ENCODE results near the gene RFX2.
"Not testable (repeated sequence)": the region's sequence is repeated elsewhere in the genome, so short reads cannot be mapped to it uniquely, and the experiment has no call there.

Gene RFX2

DNA sequence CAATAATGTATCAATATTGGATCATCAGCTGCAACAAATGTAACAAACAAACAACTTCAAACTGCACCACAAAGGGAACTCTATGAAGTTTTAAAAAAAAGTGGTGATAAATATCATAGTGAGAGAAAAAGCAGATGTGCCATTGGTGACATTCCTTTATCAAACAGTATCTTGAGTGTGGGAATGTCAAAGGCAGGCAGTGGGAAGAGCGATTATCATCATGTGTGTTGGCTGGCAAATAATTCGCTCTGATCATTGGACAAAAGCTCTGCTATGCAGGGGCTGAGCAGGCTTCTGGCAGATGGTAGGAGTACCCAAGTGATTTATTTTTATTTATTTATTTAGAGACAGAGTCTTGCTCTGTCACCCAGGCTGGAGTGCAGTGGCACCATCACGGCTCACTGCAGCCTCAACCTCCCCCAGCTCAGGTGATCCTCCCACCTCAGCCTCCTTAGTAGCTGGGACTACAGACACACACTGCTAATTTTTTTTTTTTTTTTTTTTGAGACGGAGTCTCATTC is 76.5 kb downstream of the RFX2 start:
- DNase-seq = no peak

DNA sequence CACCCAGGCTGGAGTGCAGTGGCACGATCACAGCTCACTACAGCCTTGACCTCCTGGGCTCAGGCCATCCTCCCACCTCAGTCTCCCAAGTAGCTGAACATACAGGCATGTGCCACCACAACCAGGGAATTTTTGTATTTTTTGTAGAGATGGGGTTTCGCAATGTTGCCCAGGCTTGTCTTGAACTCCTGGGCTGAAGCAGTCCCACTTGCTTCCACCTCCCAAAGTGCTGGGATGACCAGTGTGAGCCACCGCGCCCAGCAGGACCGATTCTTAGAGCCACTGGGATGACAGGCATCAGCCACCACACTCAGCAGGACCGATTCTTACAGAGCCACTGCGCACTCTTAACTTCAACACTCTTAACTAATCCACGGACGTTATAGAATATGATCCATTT is 77.5 kb downstream of the RFX2 start:
- no peak for DNase-seq

DNA sequence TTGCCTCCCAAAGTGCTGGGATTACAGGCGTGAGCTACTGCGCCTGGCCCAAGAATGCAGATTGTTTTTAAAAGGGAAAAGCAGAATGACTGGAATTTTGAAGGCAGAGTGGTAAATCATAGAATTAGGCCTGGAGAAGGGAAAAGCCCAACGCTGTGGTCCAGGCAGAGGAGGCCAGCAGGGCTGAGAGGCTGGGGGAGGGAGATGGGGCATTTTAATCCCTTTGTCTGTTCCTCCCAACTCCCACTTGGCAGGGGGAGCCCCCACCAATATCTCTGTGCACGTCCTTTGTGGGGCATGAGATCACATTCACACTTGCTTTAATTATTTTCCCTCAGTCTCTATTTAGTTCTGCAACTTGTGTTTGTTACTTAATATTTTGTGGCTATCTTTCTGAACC is 77.9 kb downstream of the RFX2 start:
- no peak for DNase-seq

DNA sequence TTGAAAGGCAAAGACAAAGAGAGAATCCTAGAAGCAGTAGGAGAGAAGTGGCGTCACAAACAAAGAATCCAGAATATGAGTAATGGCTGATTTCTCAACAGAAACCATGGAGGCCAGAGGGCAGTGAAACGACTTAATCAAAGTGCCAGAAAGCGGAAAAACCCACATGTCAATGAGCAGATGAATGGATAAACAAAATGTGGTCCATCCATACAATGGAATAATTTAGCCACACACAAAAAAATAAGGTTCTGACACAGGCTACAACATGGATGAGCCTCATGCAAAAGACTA is 80.1 kb downstream of the RFX2 start:
- no peak for DNase-seq

DNA sequence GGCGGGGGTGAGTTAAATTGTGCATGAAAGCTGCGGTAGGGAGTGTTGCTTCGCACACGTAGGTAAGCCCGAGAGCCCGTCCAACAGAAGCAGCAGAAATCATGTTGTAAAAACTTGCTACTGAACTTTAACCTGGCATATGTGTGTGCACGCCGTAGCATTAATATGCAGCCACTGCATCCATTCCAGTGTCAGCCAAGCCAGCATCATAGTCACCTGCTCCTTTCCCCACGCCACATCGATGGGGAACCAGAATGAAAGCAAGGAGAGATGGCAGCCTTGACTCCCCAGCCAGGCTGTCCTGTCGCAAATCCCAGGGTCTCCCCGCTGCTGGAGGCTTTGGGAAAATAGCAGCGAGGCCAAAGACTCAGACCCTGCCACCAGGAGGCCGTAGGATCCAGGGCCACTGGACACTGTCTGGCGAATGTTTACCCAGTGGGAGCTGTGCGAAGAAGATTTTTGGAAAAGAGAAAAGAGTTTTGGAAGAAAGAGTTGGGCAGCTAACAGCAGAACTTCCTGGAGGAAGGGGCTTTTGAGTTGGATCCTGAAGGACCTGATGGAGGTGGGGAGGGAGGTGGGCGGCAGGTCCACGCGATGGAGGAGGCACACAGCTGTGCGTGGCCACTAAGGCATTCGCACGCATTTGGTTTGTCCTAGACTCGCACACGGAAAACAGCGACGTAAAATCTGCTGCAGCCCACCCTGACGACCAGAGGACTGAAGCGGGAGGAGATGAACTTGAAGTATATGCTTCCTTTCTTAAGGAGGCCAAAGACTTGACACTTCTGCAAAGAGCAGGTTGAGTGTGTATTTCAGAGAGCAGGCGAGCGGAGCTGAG is 83.7 kb downstream of the RFX2 start:
- no peak for DNase-seq

- DNase-seq = not testable (repeated sequence)
These were observed 85.5 kb downstream of the RFX2 start for GRCh38 chr19:6024756-6025155.

GRCh38 chr19:6023936-6024335 is 86.4 kb downstream of the RFX2 start:
- DNase-seq = no peak

DNA sequence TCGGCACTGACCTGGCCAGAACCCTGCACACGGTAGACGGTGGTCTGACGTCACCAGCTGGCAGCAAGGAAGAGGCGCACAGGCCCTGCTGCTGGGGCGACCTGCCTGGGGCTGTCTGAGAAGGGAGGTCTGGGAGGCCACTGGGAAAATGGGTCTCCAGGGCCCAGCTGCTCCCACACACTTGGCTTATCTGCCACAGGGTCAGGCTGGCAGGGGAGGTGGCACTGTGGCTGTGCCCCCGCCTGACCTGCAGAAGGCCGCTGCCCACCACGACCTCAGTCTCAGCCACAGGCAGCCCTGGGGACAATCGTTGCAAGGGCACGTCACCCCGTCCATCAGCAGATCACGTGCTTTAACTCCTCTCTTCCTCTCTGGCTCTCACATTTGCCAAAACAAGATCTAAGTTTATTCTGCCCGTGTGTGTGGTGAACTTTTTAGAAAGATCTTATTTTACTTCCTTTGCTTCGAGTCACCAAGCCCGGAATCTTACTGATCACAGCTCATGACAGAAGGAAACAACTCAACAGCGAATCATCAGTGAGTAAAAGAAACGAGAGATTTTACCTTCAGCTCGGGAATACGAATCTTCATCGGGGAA is 87.1 kb downstream of the RFX2 start:
- no peak for DNase-seq

- no peak for DNase-seq
These were observed 87.7 kb downstream of the RFX2 start for GRCh38 chr19:6022570-6023064.

- DNase-seq = peak; percentile 77
These were observed 88.3 kb downstream of the RFX2 start for GRCh38 chr19:6021878-6022569.

DNA sequence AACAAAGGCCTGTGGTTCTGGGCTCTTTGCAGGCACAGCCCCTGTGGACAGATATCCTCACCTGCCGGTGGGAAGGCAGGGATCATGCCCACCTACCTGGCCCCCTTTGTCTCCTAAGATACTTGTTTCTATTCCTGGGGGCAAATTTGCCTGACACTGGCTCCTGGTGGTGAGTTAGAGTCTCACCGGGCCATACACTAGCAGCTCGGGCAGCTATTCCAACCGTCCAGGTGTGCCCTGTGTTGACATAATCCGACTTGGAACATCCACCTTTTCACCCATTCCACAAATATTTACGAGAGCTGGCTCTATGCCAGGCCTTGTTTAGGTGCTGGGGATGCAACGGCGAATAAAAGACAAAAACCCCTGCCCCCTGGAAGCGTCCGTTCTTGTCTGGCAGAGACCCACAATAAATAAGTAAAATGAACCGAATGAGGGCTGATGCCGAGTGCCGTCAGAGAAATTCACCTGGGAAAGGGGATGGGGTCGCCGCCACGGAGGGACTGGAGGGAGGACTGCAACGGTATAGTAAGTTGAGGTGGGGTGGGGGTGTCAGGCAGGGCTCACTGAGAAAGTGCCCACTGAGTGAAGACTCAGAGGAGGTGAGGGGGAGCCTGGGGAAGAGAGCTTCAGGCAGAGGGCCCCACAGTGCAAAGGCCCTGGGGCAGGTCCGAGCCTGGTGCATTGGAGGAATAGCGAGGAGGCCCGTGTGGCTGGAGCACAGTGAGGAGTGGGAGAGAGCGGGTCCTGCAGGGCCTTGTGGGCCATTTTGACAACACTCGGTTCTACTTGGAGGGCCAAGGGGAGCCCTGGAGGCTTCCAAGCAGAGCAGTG is 89.1 kb downstream of the RFX2 start:
- no peak for DNase-seq

DNA sequence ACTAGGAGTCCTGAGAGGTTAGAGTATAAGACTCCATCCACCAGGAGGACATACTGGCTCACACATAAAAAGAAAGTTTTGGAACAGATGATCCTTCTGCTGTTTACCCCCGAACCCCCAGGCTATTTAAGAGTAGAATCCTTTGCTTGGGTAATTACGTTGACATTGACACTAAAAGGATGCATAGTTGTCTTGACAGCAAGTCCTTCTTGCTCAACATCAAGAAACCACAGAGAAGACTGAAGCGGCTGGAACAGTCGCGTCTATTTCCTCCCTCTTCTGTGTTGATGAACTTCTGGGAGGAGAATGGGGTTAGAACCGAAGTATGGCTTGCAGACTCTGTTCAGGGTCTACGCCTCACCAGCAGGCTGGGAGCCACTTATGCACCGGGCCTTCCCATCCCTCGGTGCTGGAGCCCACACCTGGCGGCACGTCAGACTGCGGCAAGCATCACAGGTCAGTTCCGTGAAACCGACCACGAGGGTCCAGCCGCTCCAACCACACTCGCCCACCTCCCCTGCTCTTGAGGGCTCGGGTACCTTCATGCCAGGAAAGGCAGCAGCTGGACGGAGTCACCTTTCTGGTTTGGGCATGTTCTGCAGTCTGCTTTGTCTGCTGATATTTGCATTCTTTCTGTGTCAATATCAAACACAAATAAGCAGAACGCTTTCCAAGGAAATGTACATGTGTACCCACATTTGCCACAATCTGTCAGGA is 90.0 kb downstream of the RFX2 start:
- no peak for DNase-seq

DNA sequence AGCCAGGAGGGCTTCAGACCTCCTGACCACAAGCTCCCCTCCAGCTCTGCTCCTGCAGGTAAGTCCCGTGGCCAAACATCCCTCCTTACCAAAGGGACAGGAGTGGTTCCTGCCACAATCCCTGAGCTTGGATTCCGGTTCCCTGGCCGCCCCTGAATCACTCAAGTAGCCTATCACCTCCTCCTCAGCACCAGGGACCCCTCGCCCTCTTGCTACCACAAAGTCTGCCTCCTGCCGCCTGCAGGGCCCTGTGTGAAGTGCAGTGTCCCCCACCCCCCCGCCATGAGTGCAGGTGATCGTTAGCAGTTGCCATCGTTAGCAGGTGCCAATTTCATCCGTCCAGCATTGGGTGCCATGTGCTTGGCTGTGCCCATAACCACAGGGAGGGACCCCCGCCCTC is 91.5 kb downstream of the RFX2 start:
- no peak for DNase-seq

DNA sequence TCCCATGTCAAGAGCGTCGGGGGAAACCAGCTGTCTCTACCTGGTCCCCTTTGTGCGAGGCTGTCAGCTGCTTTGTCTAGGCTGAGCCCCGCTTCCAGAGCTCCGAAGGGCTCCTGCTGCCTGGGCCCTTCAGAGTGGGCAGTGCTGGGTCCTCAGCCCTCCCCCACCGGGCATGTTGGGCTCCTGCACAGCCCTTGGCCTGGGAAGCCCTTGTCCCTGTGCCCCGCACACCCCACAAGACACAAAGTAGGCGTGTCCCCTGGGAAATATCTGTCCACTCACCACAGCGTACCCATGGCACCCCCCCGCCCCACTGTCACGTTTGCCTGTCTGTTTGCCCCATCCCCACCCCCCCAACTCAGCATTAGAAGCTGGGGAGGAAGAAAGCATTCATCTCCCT is 92.7 kb downstream of the RFX2 start:
- no peak for DNase-seq

- DNase-seq = no peak
These were observed 94.3 kb downstream of the RFX2 start for GRCh38 chr19:6015841-6016545.

- no peak for DNase-seq
These were observed 95.7 kb downstream of the RFX2 start for GRCh38 chr19:6014551-6015135.

GRCh38 chr19:6012426-6013170 is 97.7 kb downstream of the RFX2 start:
- no peak for DNase-seq

GRCh38 chr19:6011794-6012193 is 98.5 kb downstream of the RFX2 start:
- DNase-seq = no peak

DNA sequence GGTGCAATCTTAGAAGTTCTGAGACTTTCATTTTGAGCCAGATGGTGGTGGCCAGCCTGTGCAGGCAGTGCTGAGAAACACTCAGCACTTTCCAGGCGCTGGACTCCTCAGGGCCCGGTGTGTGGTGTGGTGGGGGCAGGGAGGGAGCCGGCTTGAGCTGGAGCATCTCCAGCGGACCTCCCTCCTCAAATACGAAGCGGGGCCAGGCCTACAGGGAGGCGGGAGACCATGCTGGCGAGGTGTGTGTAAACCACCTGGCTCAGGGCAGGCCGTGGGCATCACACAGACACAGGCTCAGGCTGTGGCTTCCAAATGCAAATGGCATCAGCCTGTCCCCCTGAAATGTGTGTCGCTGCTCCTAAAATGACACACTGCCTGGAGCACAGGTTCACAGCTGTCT is 99.1 kb downstream of the RFX2 start:
- DNase-seq = no peak

DNA sequence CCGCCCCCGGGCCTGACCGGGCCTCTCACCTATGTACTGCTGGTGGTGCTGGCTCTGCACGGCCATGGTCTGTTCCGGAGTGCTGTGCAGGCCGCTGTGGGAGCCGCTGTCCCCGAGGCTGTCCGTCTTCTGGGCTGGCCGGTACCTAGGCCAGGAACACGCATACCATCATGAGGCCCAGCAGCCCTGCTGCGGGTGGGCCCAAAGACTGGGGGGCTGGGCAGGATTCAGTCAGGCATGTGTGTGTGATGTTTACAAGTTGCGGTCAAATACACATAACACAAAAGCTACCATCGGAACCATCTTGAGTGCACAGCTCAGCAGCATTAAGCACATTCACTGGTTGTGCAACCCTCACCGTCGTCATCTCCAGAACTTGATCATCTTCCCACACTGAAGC is 100.2 kb downstream of the RFX2 start:
- no peak for DNase-seq

- DNase-seq = no peak
These were observed 102.4 kb downstream of the RFX2 start for GRCh38 chr19:6007866-6008265.
